Muscle of leg (tissue), 11 donors: ENCODE measurements around the gene CTBP2. TPM values are rescaled to one million over a fixed set of nuclear protein-coding genes. Genes with fewer than 3 reads are reported as not detected.
A peak's percentile ranks its signal among the peaks of the same experiment; 100 is the strongest.

Experiments used
- DNase-seq: peaks from one replicate; pipeline ENCODE4 v3.0.0; 2013
- H3K27ac ChIP-seq: one replicate; pipeline ENCODE4 v1.5.1; 2013; ENCODE audit warnings: mild to moderate bottlenecking, low read length, control low read depth
- H3K27me3 ChIP-seq: one replicate; pipeline ENCODE4 v1.6.1; 2013; ENCODE audit warnings: low read length; ENCODE audit not compliant: control insufficient read depth, insufficient read depth
- H3K36me3 ChIP-seq: one replicate; pipeline ENCODE4 v1.6.1; 2013; ENCODE audit warnings: low read length; ENCODE audit not compliant: control insufficient read depth, insufficient read depth
- H3K4me1 ChIP-seq: one replicate; pipeline ENCODE4 v1.6.1; 2013; ENCODE audit warnings: low read length; ENCODE audit not compliant: control insufficient read depth, insufficient read depth
- H3K4me3 ChIP-seq: one replicate; pipeline ENCODE4 v1.5.1; 2013; ENCODE audit warnings: low read length, control low read depth
- H3K9me3 ChIP-seq: replicated peaks from 2 replicates; pipeline ENCODE4 v1.6.1; 2013; ENCODE audit warnings: low read depth, low read length; ENCODE audit not compliant: control insufficient read depth
- WGBS: methylation state at CpG from one replicate; pipeline ENCODE4 v1.1.5; 2013; ENCODE audit warnings: missing lambda C conversion rate; ENCODE audit not compliant: insufficient coverage; 5-methylcytosine and 5-hydroxymethylcytosine counted together
- polyA plus RNA-seq, 8 donors: library from polyadenylated mRNA; unstranded; fragments of 120-200 nt; gene quantifications; one replicate each; pipeline versions ENCODE4 v1.2.1 to v1.2.3, GENCODE V29; 2013; ENCODE audit warnings: inconsistent platforms in 1 of 8, low replicate concordance in 1 of 8; ENCODE audit not compliant: insufficient read length in 8 of 8, insufficient read depth in 1 of 8
- total RNA-seq: library from RNA; stranded (reverse); fragments of 120-200 nt; gene quantifications from one replicate; pipeline ENCODE4 v1.2.4, GENCODE V29; 2013

Gene CTBP2
- total and polyA plus RNA-seq, 9 donors: 32.4 to 50.2 (median 41.0) TPM

DNA sequence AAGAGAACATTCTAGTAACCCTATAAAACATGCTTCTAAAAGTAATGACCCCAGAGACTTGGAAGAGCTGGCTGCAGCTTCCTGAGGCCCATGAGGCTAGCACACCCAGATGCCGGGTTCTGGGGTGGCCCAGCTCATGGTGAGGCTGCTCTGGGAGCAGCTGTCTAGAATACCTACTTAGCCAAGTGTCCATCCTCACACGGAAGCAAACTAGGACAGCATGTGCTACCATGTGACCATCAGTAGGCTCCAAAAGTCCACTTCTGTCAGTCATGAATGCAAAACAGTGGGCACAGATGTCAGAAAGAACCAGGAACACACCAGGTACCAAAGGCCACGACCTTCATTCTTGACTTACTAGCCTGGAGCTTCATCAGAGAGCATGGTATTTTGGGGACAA lies 32.4 kb downstream of the CTBP2 start:
- H3K27me3 ChIP-seq: no peaks in the 10 kb centered on the region
- H3K4me3 ChIP-seq: no peak overlapping the region
- WGBS: 83% methylated on average over 2 of the region's 3 CpGs
- H3K27ac ChIP-seq: no peak overlapping the region
- no peaks in the 10 kb centered on the region for H3K9me3 ChIP-seq
- peaks cover 24% of the 10 kb centered on the region for H3K36me3 ChIP-seq
- H3K4me1 ChIP-seq: peaks cover 65% of the 10 kb centered on the region
- DNase-seq: no peak

DNA sequence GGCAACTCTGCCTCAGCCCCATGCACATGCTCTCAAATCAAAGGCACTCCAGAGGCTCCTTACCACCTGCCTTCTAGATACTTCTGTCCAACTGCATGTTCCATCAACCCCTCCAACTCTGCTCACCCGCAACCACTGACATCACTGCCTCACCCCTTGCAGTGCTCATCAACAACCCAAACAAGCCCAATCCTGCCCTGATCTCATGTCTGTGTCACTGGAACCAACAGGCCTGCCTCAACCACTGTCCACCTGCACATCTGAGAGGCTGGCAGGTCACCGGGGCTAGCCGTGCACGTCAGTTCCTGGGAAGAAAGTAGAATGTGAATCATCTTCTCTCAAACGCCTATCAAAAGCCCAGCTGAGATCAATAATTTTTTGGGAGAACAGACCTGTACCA lies 33.3 kb downstream of the CTBP2 start:
- no peaks in the 10 kb centered on the region for H3K27me3 ChIP-seq
- no peak for DNase-seq
- WGBS: 100% methylated on average over 1 of the region's 5 CpGs
- H3K36me3 ChIP-seq: peaks cover 26% of the 10 kb centered on the region
- no peaks in the 10 kb centered on the region for H3K9me3 ChIP-seq
- no peak overlapping the region for H3K4me3 ChIP-seq
- H3K4me1 ChIP-seq: peaks cover 65% of the 10 kb centered on the region
- H3K27ac ChIP-seq: no peak overlapping the region

DNA sequence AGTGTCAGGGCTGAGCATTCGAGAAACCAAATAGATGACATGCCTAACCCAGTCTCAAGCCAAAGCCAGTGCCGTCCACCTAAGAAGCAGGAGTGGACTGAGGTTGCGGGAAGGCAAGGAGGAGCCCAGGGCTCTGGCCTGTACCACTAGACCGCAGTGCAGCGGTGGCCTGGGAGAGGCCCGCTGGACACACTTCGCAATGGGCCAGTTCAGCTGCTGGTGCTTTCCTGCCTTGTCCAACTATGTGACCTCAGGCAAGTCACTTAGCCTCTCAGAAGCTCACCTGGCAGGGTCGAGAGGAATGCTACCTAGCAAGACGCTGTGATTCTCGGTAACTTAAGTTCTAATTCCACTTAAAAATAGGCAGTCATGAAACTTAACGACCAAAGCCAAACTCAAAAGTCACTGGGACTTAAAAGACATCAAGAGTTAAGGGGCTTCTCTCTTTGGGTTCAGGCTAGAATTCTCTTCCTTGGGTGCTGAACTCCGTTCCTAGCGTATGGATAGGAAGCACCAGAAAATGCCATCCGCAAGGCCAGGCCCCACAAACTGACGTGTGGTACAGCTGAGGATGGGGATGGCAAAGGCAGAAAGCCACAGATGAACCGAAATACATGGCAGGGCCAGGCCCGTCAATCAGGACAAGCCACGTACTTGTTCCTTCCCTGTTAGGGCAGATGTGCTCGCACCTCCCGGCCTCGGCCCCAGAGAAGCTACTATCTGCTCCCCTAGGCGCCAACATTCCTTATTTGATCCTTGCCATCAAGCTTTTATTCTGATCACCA lies 34.2 kb downstream of the CTBP2 start:
- Histone ChIP-seq H3K27ac (no peak overlapping the region), H3K4me1 (peaks cover 59% of the 10 kb centered on the region), H3K36me3 (peaks cover 27% of the 10 kb centered on the region), H3K4me3 (no peak overlapping the region), H3K27me3 (no peaks in the 10 kb centered on the region), H3K9me3 (no peaks in the 10 kb centered on the region)
- no peak for DNase-seq
- 92% methylated on average over 21 of the region's 22 CpGs for WGBS

DNA sequence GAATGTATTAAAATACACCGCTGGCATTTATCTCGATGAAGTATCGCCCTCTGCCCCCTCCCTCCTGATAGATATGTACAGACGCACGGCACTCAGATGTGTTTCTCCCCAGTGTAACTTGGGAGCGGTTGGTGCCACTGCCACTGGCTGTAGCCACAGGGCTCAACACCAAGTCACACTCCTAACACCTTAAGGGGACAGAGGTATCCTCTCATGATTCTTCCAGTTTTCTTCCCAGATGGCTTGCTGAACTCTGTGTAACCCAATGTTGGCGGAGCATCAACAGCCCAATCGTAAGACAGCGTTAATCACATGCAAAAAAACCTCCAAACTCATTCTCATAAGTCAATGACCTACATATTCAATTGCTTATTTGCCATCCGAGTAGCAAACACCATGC lies 35.5 kb downstream of the CTBP2 start:
- WGBS: 63% methylated on average over 10 of the region's 10 CpGs
- Histone ChIP-seq H3K36me3 (peaks cover 24% of the 10 kb centered on the region), H3K27me3 (no peaks in the 10 kb centered on the region), H3K9me3 (no peaks in the 10 kb centered on the region), H3K27ac (no peak overlapping the region), H3K4me1 (peaks cover 59% of the 10 kb centered on the region), H3K4me3 (no peak overlapping the region)
- peak; percentile 53 for DNase-seq

DNA sequence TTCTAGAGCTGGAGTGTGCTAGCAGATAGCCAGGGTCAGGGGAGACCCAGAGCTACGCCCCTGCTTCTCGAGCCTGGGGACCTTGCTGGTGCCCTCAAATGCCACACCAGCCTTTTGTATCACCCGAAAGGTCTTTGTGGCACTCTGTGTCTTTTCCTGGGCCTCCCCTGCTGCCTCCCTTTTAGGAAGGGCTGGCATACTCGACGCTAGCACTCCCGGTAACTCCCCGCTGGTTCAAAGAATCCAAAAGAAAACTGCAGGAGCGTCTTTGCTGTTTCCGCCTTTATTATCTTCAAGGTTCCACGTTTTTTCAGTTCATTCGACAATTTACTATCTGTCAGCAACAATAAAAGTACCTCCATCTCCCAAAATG lies 36.3 kb downstream of the CTBP2 start:
- peaks cover 22% of the 10 kb centered on the region for H3K36me3 ChIP-seq
- H3K27ac ChIP-seq: peak overlapping the region; percentile 89
- WGBS: 27% methylated on average over 8 of the region's 11 CpGs
- no peak overlapping the region for H3K4me3 ChIP-seq
- no peak for DNase-seq
- H3K4me1 ChIP-seq: peaks cover 57% of the 10 kb centered on the region
- H3K27me3 ChIP-seq: no peaks in the 10 kb centered on the region
- no peaks in the 10 kb centered on the region for H3K9me3 ChIP-seq

DNA sequence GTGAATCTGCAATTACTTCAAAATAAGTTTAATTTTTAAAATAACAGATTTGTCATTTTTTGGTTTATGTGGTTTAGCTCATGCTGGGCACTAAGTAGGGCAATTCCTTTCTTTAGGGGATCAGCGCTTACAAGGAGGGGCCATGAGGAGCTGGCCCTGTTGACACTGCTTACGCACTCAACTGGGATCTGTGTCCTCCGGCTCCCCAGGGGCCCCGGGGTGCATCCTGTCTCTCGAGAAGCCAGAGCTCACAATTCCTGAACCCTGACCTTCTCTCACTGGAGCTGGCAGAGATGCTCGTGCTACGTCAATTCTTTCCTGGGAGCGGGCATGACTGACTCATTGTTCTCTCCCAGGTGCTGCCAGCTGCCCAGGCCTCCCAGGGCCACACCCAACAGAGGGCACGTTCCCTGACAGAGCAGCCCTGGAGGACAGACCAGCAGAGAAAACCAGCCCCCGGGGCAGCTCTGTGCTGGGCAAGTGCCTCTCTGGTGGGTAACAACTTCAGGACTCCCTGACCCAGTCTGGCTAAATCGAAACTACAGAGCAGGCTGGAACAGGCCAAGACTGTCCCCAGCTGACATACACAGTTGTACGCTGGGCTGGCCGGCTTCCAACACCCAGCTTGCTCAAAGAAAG lies 36.8 kb downstream of the CTBP2 start:
- Histone ChIP-seq H3K4me3 (no peak overlapping the region), H3K27ac (peak overlapping the region; percentile 89), H3K36me3 (peaks cover 21% of the 10 kb centered on the region), H3K4me1 (peaks cover 62% of the 10 kb centered on the region), H3K9me3 (no peaks in the 10 kb centered on the region), H3K27me3 (no peaks in the 10 kb centered on the region)
- 57% methylated on average over 12 of the region's 13 CpGs for WGBS
- peak; percentile 87 for DNase-seq

DNA sequence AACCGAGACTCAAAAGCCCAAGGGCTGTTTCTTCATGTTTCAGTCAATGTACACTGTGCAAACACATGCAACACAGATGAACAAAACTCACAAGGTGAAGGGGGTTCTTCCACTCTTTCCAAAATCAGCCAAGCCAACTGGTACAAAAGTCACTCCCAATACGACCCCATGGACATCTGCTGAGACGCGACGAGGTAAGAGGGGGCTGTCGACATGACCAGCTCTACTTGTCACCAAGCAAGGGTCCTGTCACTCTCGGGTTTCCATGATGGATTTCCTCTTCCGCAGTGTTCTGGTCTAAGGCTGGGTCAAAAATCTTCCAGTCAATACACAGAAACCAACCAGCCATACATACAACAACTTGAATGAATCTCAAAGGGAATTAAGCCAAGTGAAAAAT lies 37.8 kb downstream of the CTBP2 start:
- Histone ChIP-seq H3K4me1 (peaks cover 62% of the 10 kb centered on the region), H3K27ac (no peak overlapping the region), H3K36me3 (peaks cover 13% of the 10 kb centered on the region), H3K9me3 (no peaks in the 10 kb centered on the region), H3K4me3 (no peak overlapping the region), H3K27me3 (no peaks in the 10 kb centered on the region)
- DNase-seq: no peak
- WGBS: 92% methylated on average over 2 of the region's 8 CpGs

DNA sequence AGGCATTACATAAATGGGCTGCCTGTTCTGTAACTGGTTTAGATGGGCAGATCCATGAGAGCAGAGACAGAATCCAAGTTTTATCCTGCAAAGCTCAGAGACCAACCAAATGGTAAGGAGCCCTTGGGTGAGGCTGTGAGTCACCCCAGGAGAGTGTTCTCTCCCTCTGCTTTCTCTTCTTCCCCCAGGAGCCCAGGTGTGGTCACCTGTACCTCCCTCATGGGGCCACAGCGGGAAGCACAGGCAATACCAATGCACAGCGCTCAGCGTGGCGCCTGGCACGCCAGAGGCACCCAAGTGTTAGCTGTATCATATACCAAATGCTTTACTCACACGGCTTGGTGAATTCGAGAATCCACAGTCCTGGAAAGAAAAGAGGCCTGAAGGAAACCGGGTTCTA lies 39.4 kb downstream of the CTBP2 start:
- Histone ChIP-seq H3K4me1 (peaks cover 67% of the 10 kb centered on the region), H3K4me3 (no peak overlapping the region), H3K27me3 (no peaks in the 10 kb centered on the region), H3K9me3 (no peaks in the 10 kb centered on the region), H3K27ac (no peak overlapping the region), H3K36me3 (peaks cover 10% of the 10 kb centered on the region)
- no CpG with 5 or more reads among the region's 8 CpGs for WGBS
- DNase-seq: no peak

DNA sequence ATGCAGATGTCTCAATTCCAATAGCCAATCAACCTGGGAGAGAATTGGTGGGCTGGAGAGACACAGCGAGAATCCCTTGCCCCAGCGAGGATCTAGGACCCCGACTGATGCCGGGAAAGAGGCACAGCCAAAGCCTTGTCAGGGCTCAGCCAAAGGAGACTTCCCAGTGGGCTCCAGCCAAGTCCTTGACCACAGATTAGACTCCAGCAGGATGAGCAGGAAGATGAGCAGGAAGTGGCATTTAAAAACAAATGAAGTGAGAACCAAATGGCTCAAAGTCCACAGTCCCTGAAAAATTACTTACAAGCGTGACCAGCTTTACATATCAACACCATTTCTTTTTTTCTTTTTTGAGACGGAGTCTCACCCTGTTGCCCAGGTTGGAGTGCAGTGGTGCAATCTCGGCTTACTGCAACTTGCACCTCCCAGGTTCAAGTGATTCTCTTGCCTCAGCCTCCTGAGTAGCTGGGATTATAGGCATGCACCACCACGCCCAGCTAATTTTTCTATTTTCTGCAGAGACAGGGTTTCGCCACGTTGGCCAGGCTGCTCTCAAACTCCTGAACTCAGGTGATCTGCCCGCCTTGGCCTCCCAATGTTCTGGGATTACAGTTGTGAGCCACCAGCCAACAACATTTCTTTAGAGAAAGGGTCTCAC lies 40.2 kb downstream of the CTBP2 start:
- WGBS: 59% methylated on average over 11 of the region's 11 CpGs
- Histone ChIP-seq H3K9me3 (no peaks in the 10 kb centered on the region), H3K27me3 (no peaks in the 10 kb centered on the region), H3K27ac (no peak overlapping the region), H3K4me3 (no peak overlapping the region), H3K36me3 (peaks cover 8% of the 10 kb centered on the region), H3K4me1 (peaks cover 64% of the 10 kb centered on the region)
- peak; percentile 52 for DNase-seq

DNA sequence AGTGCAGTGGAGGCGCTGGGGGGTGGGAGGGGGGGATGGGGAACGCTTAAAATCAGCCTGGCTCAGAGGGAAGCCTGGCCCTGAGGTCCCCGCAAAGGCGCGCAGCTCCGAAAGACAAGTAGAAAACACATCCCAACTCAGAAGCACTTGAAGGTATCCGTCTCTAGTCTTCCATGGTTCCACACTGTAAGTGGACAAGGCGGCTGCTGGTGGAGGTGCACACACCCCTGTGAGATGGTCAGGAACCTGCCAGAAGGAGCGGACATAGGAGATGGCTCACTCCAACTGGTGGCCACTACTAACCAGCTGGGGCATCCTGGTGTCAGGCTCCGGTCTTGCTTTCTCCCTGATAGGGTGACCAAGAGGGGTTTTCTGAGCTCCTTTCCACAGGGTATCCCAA lies 41.7 kb downstream of the CTBP2 start:
- H3K4me1 ChIP-seq: peaks cover 64% of the 10 kb centered on the region
- WGBS: 100% methylated on average over 1 of the region's 10 CpGs
- H3K27me3 ChIP-seq: no peaks in the 10 kb centered on the region
- no peak overlapping the region for H3K4me3 ChIP-seq
- no peaks in the 10 kb centered on the region for H3K9me3 ChIP-seq
- peaks cover 8% of the 10 kb centered on the region for H3K36me3 ChIP-seq
- H3K27ac ChIP-seq: no peak overlapping the region
- DNase-seq: no peak
